ENCODE results near the gene EBF3. TPM values are rescaled to one million over a fixed set of nuclear protein-coding genes. Genes with fewer than 3 reads are reported as not detected.

The EBF3 gene
- total and polyA plus RNA-seq, 9 of the 15 experiments (the other 6 are each of a cell fraction or from before 2014, with no cell fraction given), result not detected

DNA sequence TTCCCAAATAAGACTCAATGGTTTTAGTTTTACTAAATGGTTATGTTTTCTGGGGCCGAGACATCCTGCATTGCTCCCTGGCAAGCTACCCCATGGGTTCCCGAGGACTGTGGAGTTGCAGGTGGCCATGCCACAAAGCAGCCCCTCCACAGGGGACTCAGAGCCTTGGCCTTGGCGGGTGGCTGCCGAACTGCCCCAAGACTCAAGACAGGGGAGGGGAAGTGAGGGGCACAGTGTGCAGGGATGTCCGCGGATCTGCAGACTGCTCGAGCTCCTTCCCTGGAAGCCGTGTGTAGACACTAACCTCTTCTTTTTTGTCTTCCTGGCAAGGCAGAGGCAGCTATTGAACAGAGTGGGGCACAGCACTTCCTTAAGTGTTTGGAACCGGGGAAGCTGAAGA, 154.6 kb downstream of the EBF3 start:
- CTCF ChIA-PET (ENCODE audit: low intra/inter-chr PET ratio), result no interaction called here

More for the DNA sequence above, 154.6 kb downstream of the EBF3 start:
- Histone ChIP-seq H3K27me3 (ENCODE audit: control insufficient read depth in 2 of 2, insufficient read depth in 2 of 2, low read length in 2 of 2) (peaks cover 0 to 10% of the 10 kb centered on the region in 2 experiments; a peak in 1 of 5 replicates), H2AFZ (ENCODE audit: low read depth, low read length) (no peak overlapping the region), H3K9ac (ENCODE audit: insufficient read depth in 1 of 2, low read depth in 2 of 2, low read length in 2 of 2) (no peak overlapping the region), H3K4me3 (no peak overlapping the region), H3K9me3 (replicated peaks; ENCODE audit: control insufficient read depth, insufficient read depth, low read depth, low read length) (no peaks in the 10 kb centered on the region), H3K27ac (ENCODE audit: extremely low read depth, low read depth, low read length) (no peak overlapping the region), H3K79me2 (ENCODE audit: control insufficient read depth, insufficient read depth, low read length) (no peaks in the 10 kb centered on the region), H3K9me1 (ENCODE audit: control insufficient read depth, insufficient read depth, low read length) (no peaks in the 10 kb centered on the region), H3K4me2 (ENCODE audit: insufficient read depth, low read length) (no peak overlapping the region), H4K20me1 (replicated peaks; ENCODE audit: control insufficient read depth, insufficient read depth, low read length) (no peaks in the 10 kb centered on the region), H3K36me3 (ENCODE audit: control insufficient read depth, insufficient read depth, low read length) (no peaks in the 10 kb centered on the region), H3K4me1 (replicated peaks in 1 of 2; ENCODE audit: control insufficient read depth in 2 of 2, insufficient read depth in 2 of 2, low read length in 2 of 2) (no peaks in the 10 kb centered on the region)
- in situ Hi-C loops (cut with MboI), result no loop called here
- 2% methylated on average over 9 of the region's 9 CpGs for WGBS (ENCODE audit: insufficient coverage, low coverage, missing lambda C conversion rate)
- TF ChIP-seq SMARCE1 (IDR thresholded peaks at IDR 0.05) (no peak), TGIF2 (CRISPR knock-in tag; IDR thresholded peaks at IDR 0.05) (no peak), COPS2 (conservative IDR thresholded peaks at IDR 0.05) (no peak), ZNF224 (CRISPR knock-in tag; IDR thresholded peaks at IDR 0.05) (no peak), BRD4 (IDR thresholded peaks at IDR 0.05) (no peak), SRSF3 (IDR thresholded peaks at IDR 0.05; ENCODE audit: insufficient read depth, low read length) (no peak), ZNF699 (CRISPR knock-in tag; IDR thresholded peaks at IDR 0.05; ENCODE audit: insufficient replicate concordance) (no peak), NFATC3 (IDR thresholded peaks at IDR 0.05) (no peak), ZNF217 (CRISPR knock-in tag; IDR thresholded peaks at IDR 0.05) (no peak), HNRNPK (IDR thresholded peaks at IDR 0.05; ENCODE audit: low read depth, low read length, poor library complexity, severe bottlenecking) (no peak)
- TF ChIP-seq, protein P1, sequence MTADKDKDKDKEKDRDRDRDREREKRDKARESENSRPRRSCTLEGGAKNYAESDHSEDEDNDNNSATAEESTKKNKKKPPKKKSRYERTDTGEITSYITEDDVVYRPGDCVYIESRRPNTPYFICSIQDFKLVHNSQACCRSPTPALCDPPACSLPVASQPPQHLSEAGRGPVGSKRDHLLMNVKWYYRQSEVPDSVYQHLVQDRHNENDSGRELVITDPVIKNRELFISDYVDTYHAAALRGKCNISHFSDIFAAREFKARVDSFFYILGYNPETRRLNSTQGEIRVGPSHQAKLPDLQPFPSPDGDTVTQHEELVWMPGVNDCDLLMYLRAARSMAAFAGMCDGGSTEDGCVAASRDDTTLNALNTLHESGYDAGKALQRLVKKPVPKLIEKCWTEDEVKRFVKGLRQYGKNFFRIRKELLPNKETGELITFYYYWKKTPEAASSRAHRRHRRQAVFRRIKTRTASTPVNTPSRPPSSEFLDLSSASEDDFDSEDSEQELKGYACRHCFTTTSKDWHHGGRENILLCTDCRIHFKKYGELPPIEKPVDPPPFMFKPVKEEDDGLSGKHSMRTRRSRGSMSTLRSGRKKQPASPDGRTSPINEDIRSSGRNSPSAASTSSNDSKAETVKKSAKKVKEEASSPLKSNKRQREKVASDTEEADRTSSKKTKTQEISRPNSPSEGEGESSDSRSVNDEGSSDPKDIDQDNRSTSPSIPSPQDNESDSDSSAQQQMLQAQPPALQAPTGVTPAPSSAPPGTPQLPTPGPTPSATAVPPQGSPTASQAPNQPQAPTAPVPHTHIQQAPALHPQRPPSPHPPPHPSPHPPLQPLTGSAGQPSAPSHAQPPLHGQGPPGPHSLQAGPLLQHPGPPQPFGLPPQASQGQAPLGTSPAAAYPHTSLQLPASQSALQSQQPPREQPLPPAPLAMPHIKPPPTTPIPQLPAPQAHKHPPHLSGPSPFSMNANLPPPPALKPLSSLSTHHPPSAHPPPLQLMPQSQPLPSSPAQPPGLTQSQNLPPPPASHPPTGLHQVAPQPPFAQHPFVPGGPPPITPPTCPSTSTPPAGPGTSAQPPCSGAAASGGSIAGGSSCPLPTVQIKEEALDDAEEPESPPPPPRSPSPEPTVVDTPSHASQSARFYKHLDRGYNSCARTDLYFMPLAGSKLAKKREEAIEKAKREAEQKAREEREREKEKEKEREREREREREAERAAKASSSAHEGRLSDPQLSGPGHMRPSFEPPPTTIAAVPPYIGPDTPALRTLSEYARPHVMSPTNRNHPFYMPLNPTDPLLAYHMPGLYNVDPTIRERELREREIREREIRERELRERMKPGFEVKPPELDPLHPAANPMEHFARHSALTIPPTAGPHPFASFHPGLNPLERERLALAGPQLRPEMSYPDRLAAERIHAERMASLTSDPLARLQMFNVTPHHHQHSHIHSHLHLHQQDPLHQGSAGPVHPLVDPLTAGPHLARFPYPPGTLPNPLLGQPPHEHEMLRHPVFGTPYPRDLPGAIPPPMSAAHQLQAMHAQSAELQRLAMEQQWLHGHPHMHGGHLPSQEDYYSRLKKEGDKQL (CRISPR knock-in tag; IDR thresholded peaks at IDR 0.05; ENCODE audit: borderline replicate concordance), result no peak
- TF ChIP-seq, protein P2, sequence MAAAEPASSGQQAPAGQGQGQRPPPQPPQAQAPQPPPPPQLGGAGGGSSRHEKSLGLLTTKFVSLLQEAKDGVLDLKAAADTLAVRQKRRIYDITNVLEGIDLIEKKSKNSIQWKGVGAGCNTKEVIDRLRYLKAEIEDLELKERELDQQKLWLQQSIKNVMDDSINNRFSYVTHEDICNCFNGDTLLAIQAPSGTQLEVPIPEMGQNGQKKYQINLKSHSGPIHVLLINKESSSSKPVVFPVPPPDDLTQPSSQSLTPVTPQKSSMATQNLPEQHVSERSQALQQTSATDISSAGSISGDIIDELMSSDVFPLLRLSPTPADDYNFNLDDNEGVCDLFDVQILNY (CRISPR knock-in tag; IDR thresholded peaks at IDR 0.05), result no peak
- FAIRE-seq, result no peak
- BruUV-seq (replicated peaks), result no TSS peak
- POLR2A ChIA-PET, result no interaction called here
- ATAC-seq, result no peak
- intact Hi-C loops (cut with micrococcal nuclease), result no loop called here
- DNase-seq (ENCODE audit: extremely low read depth in 1 of 4, low spot score in 3 of 4), result no peak
